HepG2 (cell line): ENCODE data around the gene BRIP1. TPM values are rescaled to one million over a fixed set of nuclear protein-coding genes. Genes with fewer than 3 reads are reported as not detected.

Experiments
- ATAC-seq: fragments of 200-7000 bp; cut with Tn5 transposase; 3 replicates; pipeline ENCODE4 v1.9.1; 2020; ENCODE audit warnings: mild to moderate bottlenecking, moderate library complexity
- BruUV-seq: library from RNA; stranded (reverse); fragments of 400-500 nt; replicated peaks from 2 replicates; lab custom pipeline; 2021; lab: Mats Ljungman, UMichigan
- CTCF ChIA-PET: fragments of 300-600 bp; formaldehyde crosslinking; extraction: SDS; loops from one replicate; lab custom pipeline; 2021; ENCODE audit warnings: low total read pairs, inconsistent platforms, low intra/inter-chr PET ratio; lab: Yijun Ruan, JAX
- POLR2A ChIA-PET: fragments of 350-600 bp; sonication (Branson Sonifier 250); formaldehyde crosslinking; loops from one replicate; lab custom pipeline; 2020; ENCODE audit warnings: antibody characterized with exemption, inconsistent platforms; lab: Yijun Ruan, JAX
- DNase-seq: peaks from one replicate; pipeline ENCODE4 v3.0.0-alpha.2; 2015; ENCODE audit warnings: low spot score
- FAIRE-seq: peaks from 3 replicates; lab custom pipeline; 2011; peaks lifted over from hg19 to GRCh38; lab: Jason Lieb, UNC
- H2AFZ ChIP-seq: one replicate; pipeline ENCODE4 v1.6.1; 2011; ENCODE audit warnings: low read length, inconsistent platforms
- H3K27ac ChIP-seq: fragments of 300-600 bp; 3 replicates; pipeline ENCODE4 v1.8.0; 2011; ENCODE audit warnings: mixed run types, mild to moderate bottlenecking, mixed read lengths, low read length, inconsistent platforms; ENCODE audit not compliant: insufficient read depth; ENCODE audit errors: extremely low read length
- H3K27me3 ChIP-seq, 2 experiments: fragments of 200-600 bp in 1 of 2; 2 replicates in 1 of 2; 3 replicates in 1 of 2; pipeline versions ENCODE4 v1.6.0 to v1.8.0; 2011; ENCODE audit warnings: low read length in 2 of 2, mild to moderate bottlenecking in 2 of 2, moderate library complexity in 2 of 2, inconsistent platforms in 1 of 2; ENCODE audit not compliant: insufficient read depth in 2 of 2, control insufficient read depth in 1 of 2
- H3K36me3 ChIP-seq, 2 experiments: fragments of 200-600 bp in 1 of 2; replicated peaks in 1 of 2; 2 replicates in 1 of 2; 3 replicates in 1 of 2; pipeline versions ENCODE4 v1.5.1 to v1.8.0; 2011; ENCODE audit warnings: low read length in 2 of 2, inconsistent platforms in 1 of 2; ENCODE audit not compliant: insufficient read depth in 2 of 2, control insufficient read depth in 1 of 2
- H3K4me1 ChIP-seq: 2 replicates; pipeline ENCODE4 v1.5.1; 2012; ENCODE audit warnings: low read length, inconsistent platforms; ENCODE audit not compliant: insufficient read depth
- H3K4me2 ChIP-seq: 2 replicates; pipeline ENCODE4 v1.6.0; 2011; ENCODE audit warnings: low read depth, low read length, inconsistent platforms
- H3K4me3 ChIP-seq, 3 experiments: fragments of 200-600 bp in 1 of 3; sonication (generic), shearing (Covaris generic) in 1 of 3; replicated peaks in 1 of 3; 2 replicates each; pipeline ENCODE4 v1.5.1; 2011 to 2016; ENCODE audit warnings: low read length in 3 of 3, inconsistent platforms in 2 of 3, low read depth in 2 of 3, mild to moderate bottlenecking in 2 of 3, control low read depth in 1 of 3, mixed read lengths in 1 of 3; ENCODE audit not compliant: insufficient read depth in 1 of 3
- H3K79me2 ChIP-seq: one replicate; pipeline ENCODE4 v1.6.1; 2011; ENCODE audit warnings: low read length, inconsistent platforms; ENCODE audit not compliant: insufficient read depth
- H3K9ac ChIP-seq: 2 replicates; pipeline ENCODE4 v1.6.0; 2011; ENCODE audit warnings: mild to moderate bottlenecking, low read depth, low read length, inconsistent platforms; ENCODE audit not compliant: insufficient read depth
- H3K9me3 ChIP-seq: 2 replicates; pipeline ENCODE4 v1.5.1; 2012; ENCODE audit warnings: mild to moderate bottlenecking, low read length
- H4K20me1 ChIP-seq: 2 replicates; pipeline ENCODE4 v1.6.0; 2011; ENCODE audit warnings: inconsistent platforms, mild to moderate bottlenecking, low read length, moderate library complexity; ENCODE audit not compliant: insufficient read depth
- AHDC1 ChIP-seq: sonication (generic); formaldehyde crosslinking; IDR thresholded peaks from 2 replicates; pipeline ENCODE4 v1.5.1; 2020; ENCODE audit warnings: mild to moderate bottlenecking, missing genetic modification reagents, borderline replicate concordance
- AHR ChIP-seq: IDR thresholded peaks from 2 replicates; pipeline ENCODE4 v1.6.1; 2018; ENCODE audit warnings: missing genetic modification reagents, missing compliant biosample characterization
- HNRNPK ChIP-seq: fragments of 200-400 bp; formaldehyde crosslinking; IDR thresholded peaks from 2 replicates; pipeline ENCODE4 v1.6.1; 2018; ENCODE audit warnings: low read length, low read depth, moderate library complexity, mild to moderate bottlenecking; ENCODE audit not compliant: poor library complexity, severe bottlenecking
- MBD4 ChIP-seq: IDR thresholded peaks from 2 replicates; pipeline ENCODE4 v1.6.1; 2012; ENCODE audit warnings: low read length, inconsistent platforms, borderline replicate concordance
- NFE2L2 ChIP-seq: fragments of 150-350 bp; IDR thresholded peaks from 2 replicates; pipeline ENCODE4 v1.6.1; 2014; ENCODE audit warnings: low read length
- PATZ1 ChIP-seq: sonication (generic); formaldehyde crosslinking; IDR thresholded peaks from 2 replicates; pipeline ENCODE4 v1.4.0; 2020; ENCODE audit warnings: missing genetic modification reagents
- PHF20 ChIP-seq: sonication (generic); formaldehyde crosslinking; IDR thresholded peaks from 2 replicates; pipeline ENCODE4 v1.5.0; 2020; ENCODE audit warnings: mild to moderate bottlenecking, missing genetic modification reagents
- ZBTB44 ChIP-seq: sonication (generic); formaldehyde crosslinking; IDR thresholded peaks from 2 replicates; pipeline ENCODE4 v1.4.0; 2020; ENCODE audit warnings: missing genetic modification reagents
- ZHX1 ChIP-seq: sonication (generic); formaldehyde crosslinking; IDR thresholded peaks from 2 replicates; pipeline ENCODE4 v1.8.1; 2022; ENCODE audit warnings: low read depth, mild to moderate bottlenecking, missing genetic modification reagents
- ZNF737 ChIP-seq: sonication (generic); formaldehyde crosslinking; IDR thresholded peaks from 2 replicates; pipeline ENCODE4 v1.5.0; 2020; ENCODE audit warnings: missing genetic modification reagents, mild to moderate bottlenecking, borderline replicate concordance
- WGBS: methylation state at CpG from one replicate; pipeline ENCODE4 v1.1.6; 2017; ENCODE audit warnings: low lambda C conversion rate; 5-methylcytosine and 5-hydroxymethylcytosine counted together
- in situ Hi-C: cut with HindIII; loops from 2 replicates; pipeline ENCODE4 v1.10.0; 2017; ENCODE audit warnings: low pct_unique_long_range_greater_than_20kb; ENCODE audit not compliant: extremely low pct_ligation_motif_present
- intact Hi-C: fragments of 100-400 bp; cut with micrococcal nuclease; formaldehyde crosslinking; loops from one replicate; pipeline ENCODE4 v1.10.0; 2022; ENCODE audit not compliant: unreplicated experiment
- polyA plus RNA-seq, 8 experiments: library from polyadenylated mRNA; depleted of rRNA in 3 of 8; stranded (reverse) in 7 of 8; unstranded in 1 of 8; fragments of >200 nt; fragmentation: Illumina TruSeq in 4 of 8; extraction: Trizol in 4 of 8; gene quantifications; 2 replicates each; pipeline versions ENCODE4 v1.2.1 to v1.2.3, GENCODE V29; 2011 to 2016; ENCODE audit warnings: low read depth in 4 of 8, missing spikeins in 1 of 8, mixed read lengths in 1 of 8; ENCODE audit not compliant: insufficient read depth in 1 of 8
- total RNA-seq, 5 experiments: library from RNA; depleted of rRNA; stranded (reverse); fragments of >200 nt; fragmentation: Illumina TruSeq; extraction: Trizol; gene quantifications; 2 replicates each; pipeline ENCODE4 v1.2.3, GENCODE V29; 2016; ENCODE audit warnings: low read depth in 1 of 5

BRIP1 gene
- total and polyA plus RNA-seq, 2 of the 13 experiments (the other 11 are each of a cell fraction or from before 2014, with no cell fraction given), result 3.8 to 27.7 TPM

GRCh38 chr17:61878520-61878919 is 15.2 kb upstream of the BRIP1 start:
- CTCF ChIA-PET, result no interaction called here
- no peak for ATAC-seq
- Histone ChIP-seq H3K9ac (no peak overlapping the region), H2AFZ (no peak overlapping the region), H3K79me2 (no peaks in the 10 kb centered on the region), H4K20me1 (no peaks in the 10 kb centered on the region), H3K36me3 (peaks cover 18 to 82% of the 10 kb centered on the region in 2 experiments), H3K4me2 (no peak overlapping the region), H3K4me1 (no peaks in the 10 kb centered on the region)
- in situ Hi-C loops, result no loop called here
- TF ChIP-seq NFE2L2 (no peak), ZBTB44 (CRISPR knock-in tag) (no peak), HNRNPK (no peak), AHDC1 (no peak), ZHX1 (CRISPR knock-in tag) (no peak), MBD4 (no peak), PHF20 (no peak), AHR (CRISPR knock-in tag) (no peak), PATZ1 (CRISPR knock-in tag) (no peak), ZNF737 (CRISPR knock-in tag) (no peak)
- TF ChIP-seq, all 625 proteins: peak for 0
- no TSS peak for BruUV-seq
- WGBS, result 58% methylated on average over 2 of the region's 2 CpGs
- POLR2A ChIA-PET, result no interaction called here
- H3K27ac ChIP-seq, result no peak overlapping the region
- intact Hi-C loops, result no loop called here
- no peak for FAIRE-seq
- no peak for DNase-seq
- no peaks in the 10 kb centered on the region for H3K9me3 ChIP-seq
- H3K4me3 ChIP-seq, result no peak overlapping the region
- no peaks in the 10 kb centered on the region for H3K27me3 ChIP-seq
